ENCODE measurements around the gene PDXK. TPM values are rescaled to one million over a fixed set of nuclear protein-coding genes. Genes with fewer than 3 reads are reported as not detected.
A peak's percentile ranks its signal among the peaks of the same experiment; 100 is the strongest.

Gene PDXK
- total and polyA plus RNA-seq, 9 of the 15 experiments (the other 6 are each of a cell fraction or from before 2014, with no cell fraction given): 5.6 to 162 (median 76.5) TPM

DNA sequence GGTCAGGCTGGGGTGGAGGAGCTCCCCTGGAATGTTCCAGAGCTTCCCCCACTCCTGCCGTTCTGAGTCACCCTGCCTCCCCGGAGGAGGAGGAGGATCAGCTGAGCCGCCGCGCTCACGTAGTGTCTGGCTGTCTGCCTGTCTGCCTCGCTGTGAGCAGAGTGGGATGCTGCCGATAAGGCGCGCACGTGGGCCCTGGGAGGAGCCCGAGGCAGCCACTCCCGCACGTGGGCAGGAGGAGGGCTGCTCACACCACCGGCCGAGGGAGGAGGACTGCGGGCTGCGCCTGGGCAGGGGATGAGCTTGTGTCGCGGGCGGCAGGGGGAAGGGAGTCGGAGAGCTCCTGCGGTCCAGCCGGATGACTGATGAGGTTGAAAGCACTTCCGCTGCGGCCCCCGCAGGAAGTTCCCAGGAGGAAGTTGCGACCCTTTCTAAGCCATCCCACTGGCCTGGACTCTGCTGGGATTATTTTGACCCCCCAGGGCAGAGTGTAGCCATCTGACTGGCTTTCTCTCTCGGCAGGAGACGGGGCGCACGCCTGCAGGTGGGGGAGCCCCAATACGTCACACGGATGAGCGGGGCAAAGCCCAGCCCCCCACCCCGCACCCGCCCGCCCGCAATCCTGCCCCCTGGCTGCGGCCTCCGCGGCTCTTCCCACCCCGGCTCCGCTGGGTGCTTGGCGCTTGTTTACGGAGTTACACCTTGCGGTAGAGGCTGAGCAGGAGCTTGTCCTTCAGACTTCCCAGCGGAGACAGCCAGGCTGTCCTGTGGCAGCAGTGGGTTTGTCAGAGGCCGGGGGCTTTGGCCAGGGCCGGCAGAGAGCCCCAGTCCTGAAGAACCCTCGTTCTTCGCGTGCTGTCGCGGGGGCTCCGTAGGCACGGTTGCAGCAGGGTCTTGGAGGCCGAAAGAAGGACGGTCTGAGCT is 9.8 kb downstream of the PDXK start (continued):
- no peak for TF ChIP-seq ZBTB5 (IDR thresholded peaks at IDR 0.05)
- peak; percentile 76; the same call in 1 of the 2 replicates for TF ChIP-seq HLTF (IDR thresholded peaks at IDR 0.05)
- TF ChIP-seq, protein P1, sequence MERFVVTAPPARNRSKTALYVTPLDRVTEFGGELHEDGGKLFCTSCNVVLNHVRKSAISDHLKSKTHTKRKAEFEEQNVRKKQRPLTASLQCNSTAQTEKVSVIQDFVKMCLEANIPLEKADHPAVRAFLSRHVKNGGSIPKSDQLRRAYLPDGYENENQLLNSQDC (CRISPR knock-in tag; IDR thresholded peaks at IDR 0.05): peak; percentile 65; the same call in 1 of the 2 replicates
- TF ChIP-seq HNRNPLL (IDR thresholded peaks at IDR 0.05; ENCODE audit: low read depth, low read length, poor library complexity, severe bottlenecking): peak; percentile 72
- peak; percentile 87 for TF ChIP-seq TEAD4 (IDR thresholded peaks at IDR 0.05; ENCODE audit: low read length)
- peak; percentile 93 for TF ChIP-seq TEAD4 (CRISPR knock-in tag; IDR thresholded peaks at IDR 0.05; ENCODE audit: borderline replicate concordance)
- peak; percentile 90; the same call in 1 of the 2 replicates for TF ChIP-seq ATF6 (CRISPR knock-in tag; IDR thresholded peaks at IDR 0.05)
- TF ChIP-seq ZFP36 (IDR thresholded peaks at IDR 0.05; ENCODE audit: low read depth, low read length, partially characterized antibody): peak; percentile 92
- peak; percentile 61 for TF ChIP-seq TAF1 (IDR thresholded peaks at IDR 0.05; ENCODE audit: control insufficient read depth, extremely low read depth, insufficient read depth, low read length, severe bottlenecking)
- no peak for TF ChIP-seq POLR2AphosphoS2 (IDR thresholded peaks at IDR 0.05; ENCODE audit: low read length)
- peak; percentile 93 for TF ChIP-seq TOE1 (IDR thresholded peaks at IDR 0.05; ENCODE audit: borderline replicate concordance)
- peak; percentile 48; the same call in 1 of the 2 replicates for TF ChIP-seq TOE1 (CRISPR knock-in tag; IDR thresholded peaks at IDR 0.05; ENCODE audit: borderline replicate concordance, low read depth)
- TF ChIP-seq PPARD (CRISPR knock-in tag; IDR thresholded peaks at IDR 0.05): no peak
- TF ChIP-seq, protein P2, sequence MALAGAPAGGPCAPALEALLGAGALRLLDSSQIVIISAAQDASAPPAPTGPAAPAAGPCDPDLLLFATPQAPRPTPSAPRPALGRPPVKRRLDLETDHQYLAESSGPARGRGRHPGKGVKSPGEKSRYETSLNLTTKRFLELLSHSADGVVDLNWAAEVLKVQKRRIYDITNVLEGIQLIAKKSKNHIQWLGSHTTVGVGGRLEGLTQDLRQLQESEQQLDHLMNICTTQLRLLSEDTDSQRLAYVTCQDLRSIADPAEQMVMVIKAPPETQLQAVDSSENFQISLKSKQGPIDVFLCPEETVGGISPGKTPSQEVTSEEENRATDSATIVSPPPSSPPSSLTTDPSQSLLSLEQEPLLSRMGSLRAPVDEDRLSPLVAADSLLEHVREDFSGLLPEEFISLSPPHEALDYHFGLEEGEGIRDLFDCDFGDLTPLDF (CRISPR knock-in tag; IDR thresholded peaks at IDR 0.05): no peak; the same call in none of the 2 replicates
- TF ChIP-seq HCFC1 (IDR thresholded peaks at IDR 0.05; ENCODE audit: low read depth, low read length): peak; percentile 77
- TF ChIP-seq HSF4 (CRISPR knock-in tag; IDR thresholded peaks at IDR 0.05; ENCODE audit: borderline replicate concordance): no peak
- no peak for TF ChIP-seq THRAP3 (IDR thresholded peaks at IDR 0.05; ENCODE audit: borderline replicate concordance)
- TF ChIP-seq, protein P3, sequence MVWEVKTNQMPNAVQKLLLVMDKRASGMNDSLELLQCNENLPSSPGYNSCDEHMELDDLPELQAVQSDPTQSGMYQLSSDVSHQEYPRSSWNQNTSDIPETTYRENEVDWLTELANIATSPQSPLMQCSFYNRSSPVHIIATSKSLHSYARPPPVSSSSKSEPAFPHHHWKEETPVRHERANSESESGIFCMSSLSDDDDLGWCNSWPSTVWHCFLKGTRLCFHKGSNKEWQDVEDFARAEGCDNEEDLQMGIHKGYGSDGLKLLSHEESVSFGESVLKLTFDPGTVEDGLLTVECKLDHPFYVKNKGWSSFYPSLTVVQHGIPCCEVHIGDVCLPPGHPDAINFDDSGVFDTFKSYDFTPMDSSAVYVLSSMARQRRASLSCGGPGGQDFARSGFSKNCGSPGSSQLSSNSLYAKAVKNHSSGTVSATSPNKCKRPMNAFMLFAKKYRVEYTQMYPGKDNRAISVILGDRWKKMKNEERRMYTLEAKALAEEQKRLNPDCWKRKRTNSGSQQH (CRISPR knock-in tag; IDR thresholded peaks at IDR 0.05): no peak; the same call in 1 of the 2 replicates
- TF ChIP-seq OTX1 (CRISPR knock-in tag; IDR thresholded peaks at IDR 0.05): no peak
- no peak; the same call in 1 of the 2 replicates for TF ChIP-seq CBX5 (IDR thresholded peaks at IDR 0.05; ENCODE audit: borderline replicate concordance, low read depth)

Measured in K562 (cell line).